Hepatocyte (in vitro differentiated cells): ENCODE results near the gene TAL1. TPM values are rescaled to one million over a fixed set of nuclear protein-coding genes. Genes with fewer than 3 reads are reported as not detected.

Source experiments
- DNase-seq: peaks from one replicate; pipeline ENCODE4 v3.0.0-alpha.2; 2016; ENCODE audit warnings: low spot score
- H2AFZ ChIP-seq: fragments of 200-600 bp; sonication (generic); 2 replicates; pipeline ENCODE4 v1.6.0; 2016; ENCODE audit warnings: antibody characterized with exemption, mild to moderate bottlenecking
- H3K27ac ChIP-seq: fragments of 200-600 bp; sonication (generic); 2 replicates; pipeline ENCODE4 v1.5.1; 2016; ENCODE audit warnings: mild to moderate bottlenecking
- H3K27me3 ChIP-seq: fragments of 200-600 bp; sonication (generic); 2 replicates; pipeline ENCODE4 v1.6.1; 2016
- H3K36me3 ChIP-seq: fragments of 200-600 bp; sonication (generic); replicated peaks from 2 replicates; pipeline ENCODE4 v1.5.1; 2016; ENCODE audit warnings: low read depth; ENCODE audit not compliant: insufficient read depth
- H3K4me1 ChIP-seq: fragments of 200-600 bp; sonication (generic); 2 replicates; pipeline ENCODE4 v1.5.1; 2016; ENCODE audit warnings: mild to moderate bottlenecking, moderate library complexity; ENCODE audit not compliant: insufficient read depth
- H3K4me2 ChIP-seq: fragments of 200-600 bp; sonication (generic); 2 replicates; pipeline ENCODE4 v1.6.0; 2016
- H3K4me3 ChIP-seq: fragments of 200-600 bp; sonication (generic); 2 replicates; pipeline ENCODE4 v1.5.1; 2016; ENCODE audit warnings: mild to moderate bottlenecking
- H3K79me2 ChIP-seq: fragments of 200-600 bp; sonication (generic); 2 replicates; pipeline ENCODE4 v1.6.0; 2017; ENCODE audit warnings: mild to moderate bottlenecking
- H3K9me2 ChIP-seq: fragments of 200-600 bp; sonication (generic); replicated peaks from 2 replicates; pipeline ENCODE4 v1.6.0; 2017; ENCODE audit warnings: mild to moderate bottlenecking; ENCODE audit not compliant: insufficient read depth
- H3K9me3 ChIP-seq: fragments of 200-600 bp; sonication (generic); 2 replicates; pipeline ENCODE4 v1.5.1; 2016; ENCODE audit warnings: low read depth, mild to moderate bottlenecking
- H4K20me1 ChIP-seq: fragments of 200-600 bp; sonication (generic); 2 replicates; pipeline ENCODE4 v1.6.0; 2016; ENCODE audit warnings: mild to moderate bottlenecking; ENCODE audit not compliant: insufficient read depth, poor library complexity, severe bottlenecking
- EZH2 ChIP-seq: fragments of 200-600 bp; sonication (generic); IDR thresholded peaks from 2 replicates; pipeline ENCODE4 v1.6.1; 2016; ENCODE audit warnings: antibody characterized with exemption, mild to moderate bottlenecking, borderline replicate concordance
- EZH2phosphoT487 ChIP-seq: fragments of 200-600 bp; sonication (generic); IDR thresholded peaks from one replicate; pipeline ENCODE4 v1.6.1; 2018; ENCODE audit warnings: antibody characterized with exemption, mild to moderate bottlenecking, low read depth, moderate library complexity; ENCODE audit not compliant: unreplicated experiment, severe bottlenecking
- WGBS: methylation state at CpG from one replicate; pipeline ENCODE4 v1.1.6; 2016; ENCODE audit warnings: low lambda C conversion rate; ENCODE audit errors: missing lambda C conversion rate; 5-methylcytosine and 5-hydroxymethylcytosine counted together
- polyA plus RNA-seq: library from polyadenylated mRNA; unstranded; fragments of >200 nt; fragmentation: Nextera tagmentation; extraction: Ambion mirVana; gene quantifications from 2 replicates; pipeline ENCODE4 v1.2.1, GENCODE V29; 2016
- total RNA-seq: library from RNA; depleted of rRNA; stranded (reverse); fragments of >200 nt; gene quantifications from 2 replicates; pipeline ENCODE4 v1.2.3, GENCODE V29; 2014
- TF ChIP-seq, protein P1 (sequence below): fragments of 200-600 bp; sonication (generic); IDR thresholded peaks from 2 replicates; pipeline ENCODE4 v1.5.1; 2016; ENCODE audit warnings: antibody characterized with exemption, mild to moderate bottlenecking; ENCODE audit not compliant: poor library complexity

TAL1 gene
- total and polyA plus RNA-seq, 2 experiments from 2014 or later: 0.13 TPM; not detected in 1

DNA sequence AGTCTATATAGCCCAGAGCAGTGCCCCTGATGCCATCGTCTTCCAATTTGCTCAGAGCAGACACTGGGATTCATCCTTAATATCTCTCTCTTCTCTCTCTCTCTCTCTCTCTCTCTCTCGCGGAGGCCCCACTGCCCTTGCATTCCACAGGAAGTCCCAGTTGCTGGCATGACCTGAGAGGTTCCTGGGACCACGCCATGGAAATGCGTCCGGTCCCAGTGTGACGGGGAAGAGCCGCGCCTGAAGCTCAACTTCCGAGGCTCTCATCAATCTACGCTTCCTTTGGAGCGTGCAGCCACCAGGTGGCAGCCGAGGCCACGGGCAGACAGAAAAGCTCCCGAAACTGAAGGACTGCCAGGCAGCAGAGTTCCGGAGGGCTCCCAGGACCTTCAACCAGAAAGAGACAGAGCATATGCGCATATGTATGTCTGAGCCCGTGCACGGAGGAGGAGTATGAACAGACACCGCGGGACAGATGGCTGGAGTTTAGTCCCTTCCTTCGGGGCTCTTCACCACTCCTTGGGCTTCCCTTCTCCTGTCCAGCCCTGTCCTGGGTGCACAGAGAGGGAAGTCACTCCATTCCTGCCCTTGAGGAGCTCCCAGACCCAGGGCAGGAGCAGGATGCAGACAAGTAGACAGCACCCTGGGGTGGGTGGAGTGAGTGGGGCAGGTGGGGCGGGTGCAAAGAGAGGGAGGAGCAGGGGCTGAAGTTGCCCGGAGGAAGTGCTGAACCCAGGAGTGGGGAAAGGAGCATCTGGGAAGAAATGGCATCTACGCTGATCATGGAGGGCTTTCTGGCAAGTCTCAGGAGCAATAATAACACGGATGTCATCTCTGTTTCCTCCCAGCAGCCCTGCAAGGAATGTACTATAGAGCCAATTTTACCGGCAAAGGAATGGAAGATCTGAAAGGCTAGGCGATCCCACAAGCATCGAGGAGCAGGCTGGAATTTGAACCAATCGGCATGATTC lies 52.7 kb downstream of the TAL1 start:
- no peaks in the 10 kb centered on the region for H3K36me3 ChIP-seq
- no peaks in the 10 kb centered on the region for H4K20me1 ChIP-seq
- no peaks in the 10 kb centered on the region for H3K9me3 ChIP-seq
- H3K9me2 ChIP-seq: no peaks in the 10 kb centered on the region
- H3K4me2 ChIP-seq: peak overlapping the region; percentile 84
- peak overlapping the region; percentile 9 for H3K4me3 ChIP-seq
- TF ChIP-seq, protein P1, sequence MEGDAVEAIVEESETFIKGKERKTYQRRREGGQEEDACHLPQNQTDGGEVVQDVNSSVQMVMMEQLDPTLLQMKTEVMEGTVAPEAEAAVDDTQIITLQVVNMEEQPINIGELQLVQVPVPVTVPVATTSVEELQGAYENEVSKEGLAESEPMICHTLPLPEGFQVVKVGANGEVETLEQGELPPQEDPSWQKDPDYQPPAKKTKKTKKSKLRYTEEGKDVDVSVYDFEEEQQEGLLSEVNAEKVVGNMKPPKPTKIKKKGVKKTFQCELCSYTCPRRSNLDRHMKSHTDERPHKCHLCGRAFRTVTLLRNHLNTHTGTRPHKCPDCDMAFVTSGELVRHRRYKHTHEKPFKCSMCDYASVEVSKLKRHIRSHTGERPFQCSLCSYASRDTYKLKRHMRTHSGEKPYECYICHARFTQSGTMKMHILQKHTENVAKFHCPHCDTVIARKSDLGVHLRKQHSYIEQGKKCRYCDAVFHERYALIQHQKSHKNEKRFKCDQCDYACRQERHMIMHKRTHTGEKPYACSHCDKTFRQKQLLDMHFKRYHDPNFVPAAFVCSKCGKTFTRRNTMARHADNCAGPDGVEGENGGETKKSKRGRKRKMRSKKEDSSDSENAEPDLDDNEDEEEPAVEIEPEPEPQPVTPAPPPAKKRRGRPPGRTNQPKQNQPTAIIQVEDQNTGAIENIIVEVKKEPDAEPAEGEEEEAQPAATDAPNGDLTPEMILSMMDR: peak; percentile 97
- no peak for TF ChIP-seq EZH2phosphoT487
- H3K27ac ChIP-seq: peak overlapping the region; percentile 59
- peak overlapping the region; percentile 51 for H2AFZ ChIP-seq
- no peaks in the 10 kb centered on the region for H3K27me3 ChIP-seq
- DNase-seq: peak; percentile 96
- no peaks in the 10 kb centered on the region for H3K79me2 ChIP-seq
- 16% methylated on average over 30 of the region's 30 CpGs for WGBS
- H3K4me1 ChIP-seq: peaks cover 10% of the 10 kb centered on the region

- H3K4me2 ChIP-seq: peak overlapping the region; percentile 84
- H3K27ac ChIP-seq: no peak overlapping the region
- H3K36me3 ChIP-seq: no peaks in the 10 kb centered on the region
- TF ChIP-seq EZH2phosphoT487 (no peak), EZH2 (no peak)
- TF ChIP-seq, protein P1: no peak
- no peaks in the 10 kb centered on the region for H3K27me3 ChIP-seq
- H3K79me2 ChIP-seq: no peaks in the 10 kb centered on the region
- no peak for DNase-seq
- no peaks in the 10 kb centered on the region for H3K9me3 ChIP-seq
- peaks cover 10% of the 10 kb centered on the region for H3K4me1 ChIP-seq
- H3K4me3 ChIP-seq: no peak overlapping the region
- peak overlapping the region; percentile 38 for H2AFZ ChIP-seq
- WGBS: 97% methylated on average over 8 of the region's 8 CpGs
- H3K9me2 ChIP-seq: no peaks in the 10 kb centered on the region
- H4K20me1 ChIP-seq: no peaks in the 10 kb centered on the region
Observed at GRCh38 chr1:47178654-47179016, 53.4 kb downstream of the TAL1 start.

DNA sequence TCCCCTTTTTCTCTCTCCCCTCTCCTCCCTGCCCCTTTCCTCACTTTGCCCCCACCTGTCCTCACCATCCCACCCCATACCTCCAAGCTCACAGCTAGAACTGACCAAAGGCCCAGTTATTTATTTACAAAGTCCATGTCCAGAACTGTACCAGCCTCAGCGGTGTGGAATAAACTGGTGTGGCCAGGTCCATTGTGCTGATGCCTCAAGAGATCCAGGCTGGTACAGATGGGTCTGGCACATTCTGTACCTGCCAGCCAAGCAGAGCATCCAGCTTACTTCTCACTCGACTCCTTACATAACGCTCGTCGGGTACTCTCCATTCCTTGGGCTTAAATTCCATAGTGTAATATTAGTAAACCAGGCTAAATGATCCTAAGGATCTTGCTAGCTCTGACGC lies 54.0 kb downstream of the TAL1 start:
- Histone ChIP-seq H3K27me3 (no peaks in the 10 kb centered on the region), H4K20me1 (no peaks in the 10 kb centered on the region), H3K27ac (no peak overlapping the region), H3K9me3 (no peaks in the 10 kb centered on the region), H3K36me3 (no peaks in the 10 kb centered on the region), H3K4me3 (no peak overlapping the region), H3K9me2 (no peaks in the 10 kb centered on the region), H2AFZ (no peak overlapping the region), H3K4me2 (no peak overlapping the region), H3K4me1 (peaks cover 10% of the 10 kb centered on the region), H3K79me2 (no peaks in the 10 kb centered on the region)
- DNase-seq: no peak
- TF ChIP-seq, protein P1: no peak
- TF ChIP-seq EZH2: no peak
- TF ChIP-seq EZH2phosphoT487: no peak
- 84% methylated on average over 6 of the region's 6 CpGs for WGBS
